Stimulated activated CD4-positive, alpha-beta T cell treated with anti-CD3 and anti-CD28 coated beads, TNF-alpha, amount 100 ng/mL, for 48 hours (primary cell): Measurements from ENCODE around the gene NAP1L5.

Experiments used
- DNase-seq, 3 donors: peaks; one replicate each; pipeline ENCODE4 v3.0.0-alpha.2; 2020; ENCODE audit warnings: low read depth in 3 of 3

NAP1L5 gene

DNA sequence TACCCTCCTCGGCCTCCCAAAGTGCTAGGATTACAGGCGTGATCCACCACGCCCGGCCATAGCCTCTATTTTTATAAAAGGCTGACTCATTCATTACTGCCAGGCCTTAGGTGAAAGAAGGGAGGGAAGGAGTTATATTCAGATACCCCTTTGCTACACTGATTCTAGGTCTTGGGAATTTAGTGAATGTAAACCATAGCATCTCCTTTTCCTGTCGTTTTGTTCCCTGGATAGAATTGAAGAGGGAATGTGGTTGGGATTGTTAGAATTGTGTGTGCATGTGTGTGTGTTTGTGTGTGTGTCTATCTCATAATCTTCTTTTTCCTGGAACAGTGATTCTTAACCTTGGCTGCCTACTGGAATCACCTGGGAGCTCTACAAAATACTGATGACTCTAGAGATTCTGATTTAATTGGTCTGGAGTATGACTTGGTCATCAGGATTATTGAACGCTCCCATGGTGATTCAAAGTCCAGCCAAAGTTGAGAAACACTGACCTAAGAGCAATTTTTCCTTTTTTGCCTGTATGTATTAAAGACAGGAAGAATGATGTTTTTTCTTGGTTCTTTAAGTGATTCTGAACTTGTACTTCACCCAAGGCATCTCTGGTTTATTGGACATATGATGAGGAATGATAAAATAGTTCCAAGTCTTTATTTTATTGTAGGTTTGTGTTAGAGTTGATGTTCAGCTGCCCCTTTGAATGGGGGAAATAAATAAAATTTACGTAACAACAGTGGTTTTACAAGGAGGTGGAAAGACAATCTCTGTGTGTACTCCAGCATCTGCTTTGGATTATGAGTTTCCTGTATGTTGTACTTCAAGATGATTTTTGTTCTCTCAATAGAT lies 37.0 kb downstream of the NAP1L5 start:
- no peak for DNase-seq

DNA sequence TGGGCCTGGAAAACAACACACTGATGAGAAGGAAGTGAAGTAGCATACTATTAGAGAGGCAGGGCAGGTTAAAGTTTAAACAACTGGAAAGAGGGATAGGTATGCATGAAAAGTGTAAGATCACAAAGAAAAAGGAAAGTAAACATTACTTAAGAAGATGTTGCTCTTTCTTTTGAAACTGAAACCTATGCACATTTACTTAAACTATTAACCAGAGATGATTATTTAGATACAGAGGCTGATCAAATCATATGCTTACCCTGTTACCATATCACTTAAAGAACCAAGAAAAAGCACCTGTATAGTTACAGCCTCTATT lies 37.8 kb downstream of the NAP1L5 start:
- DNase-seq, result no peak

GRCh38 chr4:88659055-88659889 lies 38.4 kb downstream of the NAP1L5 start:
- DNase-seq, result peak in 1 of 3 donors; percentile 5

GRCh38 chr4:88655226-88655625 lies 42.4 kb downstream of the NAP1L5 start:
- DNase-seq, result no peak

GRCh38 chr4:88653371-88653946 lies 44.2 kb downstream of the NAP1L5 start:
- no peak for DNase-seq

GRCh38 chr4:88649716-88650115 lies 47.9 kb downstream of the NAP1L5 start:
- no peak for DNase-seq

DNA sequence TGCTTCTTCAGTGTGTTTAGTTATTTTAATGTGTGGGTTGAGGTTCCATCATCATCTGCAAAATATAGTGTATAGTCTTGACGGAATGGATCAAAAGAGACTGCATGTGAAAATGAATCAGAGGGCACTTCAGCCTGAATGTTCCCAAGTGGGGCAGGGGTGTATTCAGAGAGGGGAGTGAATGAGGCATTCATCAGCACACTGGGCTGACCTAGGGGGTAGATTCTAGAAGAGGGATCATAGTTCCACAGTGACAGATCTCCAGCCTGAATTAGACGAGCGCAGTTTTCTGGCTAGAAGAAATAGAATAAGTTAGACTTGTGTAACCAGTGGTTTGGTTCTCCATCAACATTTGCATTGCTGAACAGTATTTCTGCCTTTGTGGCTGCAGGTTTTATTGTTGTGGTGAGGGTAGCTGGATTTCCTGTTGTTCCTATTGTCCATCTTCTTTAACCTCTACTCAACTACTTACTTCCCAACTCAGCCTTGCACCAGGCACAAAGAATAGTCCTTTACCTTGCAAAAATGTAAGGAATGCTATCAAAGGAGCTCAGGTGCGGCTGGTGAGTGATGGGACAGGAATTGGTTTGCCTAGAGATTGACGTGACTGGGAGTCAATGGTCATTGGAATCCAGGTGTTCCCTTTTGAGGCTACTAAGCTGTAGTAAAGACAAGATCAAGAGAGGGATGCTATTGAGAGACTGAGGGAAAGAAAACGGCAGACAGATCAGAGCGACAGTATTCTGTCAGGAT lies 50.9 kb downstream of the NAP1L5 start:
- DNase-seq, result no peak

GRCh38 chr4:88645994-88646393 lies 51.6 kb downstream of the NAP1L5 start:
- no peak for DNase-seq
